PC-9 (cell line): ENCODE data around the gene RIOK3.

Experiments used
- EZH2 ChIP-seq: fragments of 200-600 bp; sonication (generic); IDR thresholded peaks from 2 replicates; pipeline ENCODE4 v1.8.0; 2017; ENCODE audit warnings: antibody characterized with exemption, low read depth
- TF ChIP-seq, protein P1 (sequence below): fragments of 200-600 bp; sonication (generic); conservative IDR thresholded peaks from 2 replicates; pipeline ENCODE4 v1.6.1; 2017; ENCODE audit warnings: mixed run types, antibody characterized with exemption, mild to moderate bottlenecking, moderate library complexity

DNA sequence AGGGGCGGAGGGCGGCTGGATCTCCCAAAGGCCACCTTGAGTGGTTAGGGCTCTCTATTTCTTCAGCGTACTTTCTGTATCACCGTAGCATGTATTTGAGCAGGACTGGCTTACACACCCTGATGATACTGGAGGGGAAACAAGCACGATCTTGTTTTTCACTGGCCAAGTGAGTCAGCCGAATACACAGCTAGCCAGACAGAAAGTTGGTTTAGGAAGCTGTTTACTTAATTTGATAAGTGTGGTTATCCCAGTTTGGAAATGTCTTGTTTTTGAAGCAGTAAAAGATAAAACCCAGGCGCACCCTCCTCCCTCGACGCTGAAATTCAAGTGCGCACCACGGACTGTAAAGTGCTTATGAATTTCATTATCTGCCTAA is 582 bp downstream of the RIOK3 start:
- TF ChIP-seq, protein P1, sequence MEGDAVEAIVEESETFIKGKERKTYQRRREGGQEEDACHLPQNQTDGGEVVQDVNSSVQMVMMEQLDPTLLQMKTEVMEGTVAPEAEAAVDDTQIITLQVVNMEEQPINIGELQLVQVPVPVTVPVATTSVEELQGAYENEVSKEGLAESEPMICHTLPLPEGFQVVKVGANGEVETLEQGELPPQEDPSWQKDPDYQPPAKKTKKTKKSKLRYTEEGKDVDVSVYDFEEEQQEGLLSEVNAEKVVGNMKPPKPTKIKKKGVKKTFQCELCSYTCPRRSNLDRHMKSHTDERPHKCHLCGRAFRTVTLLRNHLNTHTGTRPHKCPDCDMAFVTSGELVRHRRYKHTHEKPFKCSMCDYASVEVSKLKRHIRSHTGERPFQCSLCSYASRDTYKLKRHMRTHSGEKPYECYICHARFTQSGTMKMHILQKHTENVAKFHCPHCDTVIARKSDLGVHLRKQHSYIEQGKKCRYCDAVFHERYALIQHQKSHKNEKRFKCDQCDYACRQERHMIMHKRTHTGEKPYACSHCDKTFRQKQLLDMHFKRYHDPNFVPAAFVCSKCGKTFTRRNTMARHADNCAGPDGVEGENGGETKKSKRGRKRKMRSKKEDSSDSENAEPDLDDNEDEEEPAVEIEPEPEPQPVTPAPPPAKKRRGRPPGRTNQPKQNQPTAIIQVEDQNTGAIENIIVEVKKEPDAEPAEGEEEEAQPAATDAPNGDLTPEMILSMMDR = no peak
- TF ChIP-seq EZH2 = no peak
